Activated naive CD8-positive, alpha-beta T cell treated with anti-CD3 and anti-CD28 coated beads for 36 hours (primary cell): ENCODE data around the gene SND1. TPM values are rescaled to one million over a fixed set of nuclear protein-coding genes. Genes with fewer than 3 reads are reported as not detected.

Source experiments
- DNase-seq: peaks from one replicate; pipeline ENCODE4 v3.0.0; 2021
- H3K27ac Mint-ChIP-seq: one replicate; pipeline ENCODE4 v1.8.0; 2022; ENCODE audit warnings: mild to moderate bottlenecking, moderate library complexity, mixed read lengths
- H3K27me3 Mint-ChIP-seq: one replicate; pipeline ENCODE4 v1.8.0; 2022; ENCODE audit warnings: mild to moderate bottlenecking, mixed read lengths
- H3K36me3 Mint-ChIP-seq: one replicate; pipeline ENCODE4 v1.8.0; 2021; ENCODE audit warnings: mild to moderate bottlenecking, mixed read lengths
- H3K4me1 Mint-ChIP-seq: one replicate; pipeline ENCODE4 v1.8.0; 2021; ENCODE audit warnings: mixed read lengths
- H3K4me3 Mint-ChIP-seq: one replicate; pipeline ENCODE4 v1.8.0; 2022; ENCODE audit warnings: mild to moderate bottlenecking, moderate library complexity, mixed read lengths
- H3K9me3 Mint-ChIP-seq: one replicate; pipeline ENCODE4 v1.8.0; 2022; ENCODE audit warnings: mixed read lengths
- total RNA-seq, 2 experiments: library from RNA; stranded (reverse); gene quantifications; one replicate each; pipeline ENCODE4 v1.2.3, GENCODE V29; 2021

SND1 gene
- total RNA-seq, 2 experiments from 2014 or later, result 192 to 201 TPM

- no peak for DNase-seq
- Mint-ChIP-seq H3K27ac (no peak overlapping the region), H3K36me3 (peaks cover 18% of the 10 kb centered on the region), H3K27me3 (no peaks in the 10 kb centered on the region), H3K4me3 (no peak overlapping the region), H3K9me3 (no peaks in the 10 kb centered on the region), H3K4me1 (peaks cover 26% of the 10 kb centered on the region)
These were observed 416.8 kb downstream of the SND1 start for GRCh38 chr7:128068785-128069184.

- Mint-ChIP-seq H3K27ac (no peak overlapping the region), H3K4me3 (no peak overlapping the region), H3K4me1 (peaks cover 22% of the 10 kb centered on the region), H3K27me3 (no peaks in the 10 kb centered on the region), H3K9me3 (no peaks in the 10 kb centered on the region), H3K36me3 (peaks cover 13% of the 10 kb centered on the region)
- DNase-seq, result no peak
These were observed 417.7 kb downstream of the SND1 start for GRCh38 chr7:128069373-128070364.

GRCh38 chr7:128071376-128071775, 419.4 kb downstream of the SND1 start:
- Mint-ChIP-seq H3K4me1 (peaks cover 22% of the 10 kb centered on the region), H3K4me3 (no peak overlapping the region), H3K27me3 (no peaks in the 10 kb centered on the region), H3K27ac (no peak overlapping the region), H3K36me3 (peaks cover 11% of the 10 kb centered on the region), H3K9me3 (no peaks in the 10 kb centered on the region)
- no peak for DNase-seq

- H3K9me3 Mint-ChIP-seq, result no peaks in the 10 kb centered on the region
- peaks cover 11% of the 10 kb centered on the region for H3K36me3 Mint-ChIP-seq
- H3K27me3 Mint-ChIP-seq, result no peaks in the 10 kb centered on the region
- no peak overlapping the region for H3K27ac Mint-ChIP-seq
- H3K4me3 Mint-ChIP-seq, result no peak overlapping the region
- peaks cover 22% of the 10 kb centered on the region for H3K4me1 Mint-ChIP-seq
- no peak for DNase-seq
These were observed 419.8 kb downstream of the SND1 start for GRCh38 chr7:128071801-128072200.

GRCh38 chr7:128073671-128074310, 421.8 kb downstream of the SND1 start:
- no peak overlapping the region for H3K4me3 Mint-ChIP-seq
- H3K4me1 Mint-ChIP-seq, result peaks cover 13% of the 10 kb centered on the region
- peaks cover 15% of the 10 kb centered on the region for H3K36me3 Mint-ChIP-seq
- no peak for DNase-seq
- no peaks in the 10 kb centered on the region for H3K9me3 Mint-ChIP-seq
- H3K27ac Mint-ChIP-seq, result no peak overlapping the region
- H3K27me3 Mint-ChIP-seq, result no peaks in the 10 kb centered on the region

- no peaks in the 10 kb centered on the region for H3K9me3 Mint-ChIP-seq
- H3K4me3 Mint-ChIP-seq, result no peak overlapping the region
- no peak overlapping the region for H3K27ac Mint-ChIP-seq
- H3K27me3 Mint-ChIP-seq, result no peaks in the 10 kb centered on the region
- peaks cover 15% of the 10 kb centered on the region for H3K36me3 Mint-ChIP-seq
- peaks cover 13% of the 10 kb centered on the region for H3K4me1 Mint-ChIP-seq
- DNase-seq, result no peak
These were observed 422.3 kb downstream of the SND1 start for GRCh38 chr7:128074336-128074735.

- peaks cover 14% of the 10 kb centered on the region for H3K36me3 Mint-ChIP-seq
- H3K27me3 Mint-ChIP-seq, result no peaks in the 10 kb centered on the region
- no peak overlapping the region for H3K27ac Mint-ChIP-seq
- H3K4me3 Mint-ChIP-seq, result no peak overlapping the region
- peaks cover 13% of the 10 kb centered on the region for H3K4me1 Mint-ChIP-seq
- no peaks in the 10 kb centered on the region for H3K9me3 Mint-ChIP-seq
- no peak for DNase-seq
These were observed 422.7 kb downstream of the SND1 start for GRCh38 chr7:128074736-128075135.

- Mint-ChIP-seq H3K27me3 (no peaks in the 10 kb centered on the region), H3K4me3 (no peak overlapping the region), H3K36me3 (peaks cover 9% of the 10 kb centered on the region), H3K4me1 (peaks cover 10% of the 10 kb centered on the region), H3K9me3 (no peaks in the 10 kb centered on the region), H3K27ac (no peak overlapping the region)
- no peak for DNase-seq
These were observed 423.5 kb downstream of the SND1 start for GRCh38 chr7:128075242-128076095.

- no peak overlapping the region for H3K4me3 Mint-ChIP-seq
- H3K4me1 Mint-ChIP-seq, result peaks cover 3% of the 10 kb centered on the region
- no peak for DNase-seq
- no peak overlapping the region for H3K27ac Mint-ChIP-seq
- peaks cover 8% of the 10 kb centered on the region for H3K36me3 Mint-ChIP-seq
- no peaks in the 10 kb centered on the region for H3K27me3 Mint-ChIP-seq
- no peaks in the 10 kb centered on the region for H3K9me3 Mint-ChIP-seq
These were observed 424.3 kb downstream of the SND1 start for GRCh38 chr7:128076196-128076795.

GRCh38 chr7:128076796-128077271, 424.8 kb downstream of the SND1 start:
- Mint-ChIP-seq H3K27me3 (no peaks in the 10 kb centered on the region), H3K4me1 (no peaks in the 10 kb centered on the region), H3K36me3 (peaks cover 8% of the 10 kb centered on the region), H3K27ac (no peak overlapping the region), H3K9me3 (no peaks in the 10 kb centered on the region), H3K4me3 (no peak overlapping the region)
- DNase-seq, result no peak

GRCh38 chr7:128078309-128078708, 426.3 kb downstream of the SND1 start:
- peaks cover 8% of the 10 kb centered on the region for H3K36me3 Mint-ChIP-seq

GRCh38 chr7:128080169-128080568, 428.2 kb downstream of the SND1 start:
- Mint-ChIP-seq H3K27me3 (no peaks in the 10 kb centered on the region), H3K36me3 (peaks cover 8% of the 10 kb centered on the region)

More at GRCh38 chr7:128078309-128078708, 426.3 kb downstream of the SND1 start:
- no peak overlapping the region for H3K27ac Mint-ChIP-seq
- H3K4me3 Mint-ChIP-seq, result no peak overlapping the region
- no peaks in the 10 kb centered on the region for H3K4me1 Mint-ChIP-seq
- H3K27me3 Mint-ChIP-seq, result no peaks in the 10 kb centered on the region
- H3K9me3 Mint-ChIP-seq, result no peaks in the 10 kb centered on the region
- no peak for DNase-seq

GRCh38 chr7:128081351-128081750, 429.4 kb downstream of the SND1 start:
- H3K27me3 Mint-ChIP-seq, result no peaks in the 10 kb centered on the region
- no peaks in the 10 kb centered on the region for H3K9me3 Mint-ChIP-seq
- H3K4me3 Mint-ChIP-seq, result no peak overlapping the region
- no peak for DNase-seq
- H3K36me3 Mint-ChIP-seq, result peaks cover 12% of the 10 kb centered on the region
- H3K4me1 Mint-ChIP-seq, result no peaks in the 10 kb centered on the region
- H3K27ac Mint-ChIP-seq, result no peak overlapping the region

More at GRCh38 chr7:128080169-128080568, 428.2 kb downstream of the SND1 start:
- H3K4me1 Mint-ChIP-seq, result no peaks in the 10 kb centered on the region
- no peak overlapping the region for H3K4me3 Mint-ChIP-seq
- no peak overlapping the region for H3K27ac Mint-ChIP-seq
- no peak for DNase-seq
- no peaks in the 10 kb centered on the region for H3K9me3 Mint-ChIP-seq

- H3K36me3 Mint-ChIP-seq, result peaks cover 13% of the 10 kb centered on the region
- DNase-seq, result no peak
- H3K27ac Mint-ChIP-seq, result no peak overlapping the region
- no peaks in the 10 kb centered on the region for H3K27me3 Mint-ChIP-seq
- no peaks in the 10 kb centered on the region for H3K4me1 Mint-ChIP-seq
- no peak overlapping the region for H3K4me3 Mint-ChIP-seq
- H3K9me3 Mint-ChIP-seq, result no peaks in the 10 kb centered on the region
These were observed 429.8 kb downstream of the SND1 start for GRCh38 chr7:128081808-128082207.
